ENCODE measurements around the gene OPTN. TPM values are rescaled to one million over a fixed set of nuclear protein-coding genes. Genes with fewer than 3 reads are reported as not detected.

OPTN gene
- total RNA-seq, 1 experiment from 2014 or later: 79.6 TPM

DNA sequence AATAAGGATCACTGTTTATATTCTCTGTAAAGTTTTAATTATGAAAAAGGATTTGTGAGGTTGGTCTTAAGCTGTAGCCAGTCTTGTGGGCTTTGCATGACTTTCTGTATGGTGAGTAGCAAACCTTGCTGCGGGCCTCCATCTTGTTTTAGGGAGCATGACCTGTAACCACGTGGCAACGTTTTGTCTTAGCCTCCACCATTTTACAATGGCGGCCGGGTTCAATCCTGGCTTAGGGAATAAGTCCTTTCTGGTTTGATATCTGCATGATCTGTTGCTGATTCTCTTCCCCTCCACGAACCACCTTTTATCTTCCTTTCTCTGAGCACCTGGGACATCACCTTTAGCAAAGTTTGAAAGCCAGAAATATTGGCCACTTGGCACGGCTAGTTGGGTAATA lies 32.5 kb upstream of the OPTN start:
- CTCF ChIA-PET: no interaction called here
- intact Hi-C loops (cut with micrococcal nuclease): no loop called here
- Mint-ChIP-seq H3K9me3 (ENCODE audit: unreplicated experiment) (no peaks in the 10 kb centered on the region), H3K4me3 (ENCODE audit: unreplicated experiment) (no peak overlapping the region), H3K4me1 (ENCODE audit: insufficient read depth, unreplicated experiment) (no peaks in the 10 kb centered on the region), H3K27ac (ENCODE audit: low read depth, unreplicated experiment) (no peak overlapping the region), H3K36me3 (ENCODE audit: insufficient read depth, unreplicated experiment) (no peaks in the 10 kb centered on the region), H3K27me3 (ENCODE audit: insufficient read depth, unreplicated experiment) (no peaks in the 10 kb centered on the region)
- BruUV-seq (replicated peaks): no TSS peak
- TF ChIP-seq, protein P1, sequence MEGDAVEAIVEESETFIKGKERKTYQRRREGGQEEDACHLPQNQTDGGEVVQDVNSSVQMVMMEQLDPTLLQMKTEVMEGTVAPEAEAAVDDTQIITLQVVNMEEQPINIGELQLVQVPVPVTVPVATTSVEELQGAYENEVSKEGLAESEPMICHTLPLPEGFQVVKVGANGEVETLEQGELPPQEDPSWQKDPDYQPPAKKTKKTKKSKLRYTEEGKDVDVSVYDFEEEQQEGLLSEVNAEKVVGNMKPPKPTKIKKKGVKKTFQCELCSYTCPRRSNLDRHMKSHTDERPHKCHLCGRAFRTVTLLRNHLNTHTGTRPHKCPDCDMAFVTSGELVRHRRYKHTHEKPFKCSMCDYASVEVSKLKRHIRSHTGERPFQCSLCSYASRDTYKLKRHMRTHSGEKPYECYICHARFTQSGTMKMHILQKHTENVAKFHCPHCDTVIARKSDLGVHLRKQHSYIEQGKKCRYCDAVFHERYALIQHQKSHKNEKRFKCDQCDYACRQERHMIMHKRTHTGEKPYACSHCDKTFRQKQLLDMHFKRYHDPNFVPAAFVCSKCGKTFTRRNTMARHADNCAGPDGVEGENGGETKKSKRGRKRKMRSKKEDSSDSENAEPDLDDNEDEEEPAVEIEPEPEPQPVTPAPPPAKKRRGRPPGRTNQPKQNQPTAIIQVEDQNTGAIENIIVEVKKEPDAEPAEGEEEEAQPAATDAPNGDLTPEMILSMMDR (IDR thresholded peaks at IDR 0.05; ENCODE audit: unreplicated experiment): no peak
- no peak for DNase-seq (ENCODE audit: unreplicated experiment)
- POLR2A ChIA-PET: interaction anchor here (0.7 kb wide), 1 partner anchor 26 kb away, joined by 3 read pairs; no protein-coding TSS in a partner anchor

GRCh38 chr10:13068071-13068470 lies 31.9 kb upstream of the OPTN start:
- no peaks in the 10 kb centered on the region for H3K36me3 Mint-ChIP-seq (ENCODE audit: insufficient read depth, unreplicated experiment)
- H3K9me3 Mint-ChIP-seq (ENCODE audit: unreplicated experiment): no peaks in the 10 kb centered on the region
- no peak overlapping the region for H3K27ac Mint-ChIP-seq (ENCODE audit: low read depth, unreplicated experiment)
- ChIA-PET POLR2A (interaction anchor here (0.7 kb wide), 1 partner anchor 27 kb away, joined by 3 read pairs; no protein-coding TSS in a partner anchor), CTCF (no interaction called here)
- no TSS peak for BruUV-seq (replicated peaks)
- no peak overlapping the region for H3K4me3 Mint-ChIP-seq (ENCODE audit: unreplicated experiment)
- TF ChIP-seq, protein P1 (IDR thresholded peaks at IDR 0.05; ENCODE audit: unreplicated experiment): no peak
- no peaks in the 10 kb centered on the region for H3K4me1 Mint-ChIP-seq (ENCODE audit: insufficient read depth, unreplicated experiment)
- no peaks in the 10 kb centered on the region for H3K27me3 Mint-ChIP-seq (ENCODE audit: insufficient read depth, unreplicated experiment)
- no peak for DNase-seq (ENCODE audit: unreplicated experiment)
- intact Hi-C loops (cut with micrococcal nuclease): no loop called here

GRCh38 chr10:13068484-13068883 lies 31.5 kb upstream of the OPTN start:
- Mint-ChIP-seq H3K4me1 (ENCODE audit: insufficient read depth, unreplicated experiment) (no peaks in the 10 kb centered on the region), H3K27me3 (ENCODE audit: insufficient read depth, unreplicated experiment) (no peaks in the 10 kb centered on the region), H3K9me3 (ENCODE audit: unreplicated experiment) (no peaks in the 10 kb centered on the region), H3K27ac (ENCODE audit: low read depth, unreplicated experiment) (no peak overlapping the region), H3K4me3 (ENCODE audit: unreplicated experiment) (no peak overlapping the region), H3K36me3 (ENCODE audit: insufficient read depth, unreplicated experiment) (no peaks in the 10 kb centered on the region)
- ChIA-PET CTCF (no interaction called here), POLR2A (no interaction called here)
- intact Hi-C loops (cut with micrococcal nuclease): no loop called here
- TF ChIP-seq, protein P1 (IDR thresholded peaks at IDR 0.05; ENCODE audit: unreplicated experiment): no peak
- DNase-seq (ENCODE audit: unreplicated experiment): no peak
- BruUV-seq (replicated peaks): no TSS peak

- H3K27me3 Mint-ChIP-seq (ENCODE audit: insufficient read depth, unreplicated experiment): no peaks in the 10 kb centered on the region
- no peaks in the 10 kb centered on the region for H3K36me3 Mint-ChIP-seq (ENCODE audit: insufficient read depth, unreplicated experiment)
- no peak for DNase-seq (ENCODE audit: unreplicated experiment)
- TF ChIP-seq, protein P1 (IDR thresholded peaks at IDR 0.05; ENCODE audit: unreplicated experiment): no peak
- no TSS peak for BruUV-seq (replicated peaks)
- H3K4me1 Mint-ChIP-seq (ENCODE audit: insufficient read depth, unreplicated experiment): peaks cover 7% of the 10 kb centered on the region
- ChIA-PET CTCF (interaction anchor here (0.6 to 3.5 kb wide), 4 partner anchors 53 to 366 kb away, joined by 3 to 33 read pairs (median 18); no protein-coding TSS in a partner anchor), POLR2A (no interaction called here)
- H3K27ac Mint-ChIP-seq (ENCODE audit: low read depth, unreplicated experiment): no peak overlapping the region
- H3K9me3 Mint-ChIP-seq (ENCODE audit: unreplicated experiment): no peaks in the 10 kb centered on the region
- H3K4me3 Mint-ChIP-seq (ENCODE audit: unreplicated experiment): no peak overlapping the region
- intact Hi-C loops (cut with micrococcal nuclease): loop anchor here (5.0 kb wide), 1 partner anchor 290 kb away; no protein-coding TSS in a partner anchor
Measured at GRCh38 chr10:13072339-13072738, 27.6 kb upstream of the OPTN start.
